ENCODE measurements around the gene C3orf38.
"Not testable (repeated sequence)": the region's sequence is repeated elsewhere in the genome, so short reads cannot be mapped to it uniquely, and the experiment has no call there.

Gene C3orf38

GRCh38 chr3:88149509-88150362 lies at the start of gene C3orf38:
C3orf38 (plus strand) TSS chr3:88149959; CDS start chr3:88150053, 94 bp downstream.
- DNase-seq, result peak; percentile 80

- no peak for DNase-seq
Measured at GRCh38 chr3:88101142-88101541, 48.6 kb upstream of the C3orf38 start.

GRCh38 chr3:88105325-88105724 lies 44.4 kb upstream of the C3orf38 start:
- DNase-seq, result no peak

- no peak for DNase-seq
Measured at GRCh38 chr3:88112289-88112688, 37.5 kb upstream of the C3orf38 start.

- peak; percentile 49 for DNase-seq
Measured at GRCh38 chr3:88113311-88114162, 36.2 kb upstream of the C3orf38 start.

GRCh38 chr3:88114878-88115549 lies 34.7 kb upstream of the C3orf38 start:
- DNase-seq, result no peak

- DNase-seq, result no peak
Measured at GRCh38 chr3:88117683-88118082, 32.1 kb upstream of the C3orf38 start.

GRCh38 chr3:88118603-88119002 lies 31.2 kb upstream of the C3orf38 start:
- DNase-seq, result not testable (repeated sequence)

- DNase-seq, result no peak
Measured at GRCh38 chr3:88123526-88123925, 26.2 kb upstream of the C3orf38 start.

GRCh38 chr3:88131695-88132094 lies 18.1 kb upstream of the C3orf38 start:
- DNase-seq, result no peak

- no peak for DNase-seq
Measured at GRCh38 chr3:88132894-88133293, 16.9 kb upstream of the C3orf38 start.

- no peak for DNase-seq
Measured at GRCh38 chr3:88133711-88134263, 16.0 kb upstream of the C3orf38 start.

GRCh38 chr3:88137836-88138235 lies 11.9 kb upstream of the C3orf38 start:
- DNase-seq, result no peak

GRCh38 chr3:88141458-88142083 lies 8.2 kb upstream of the C3orf38 start:
- no peak for DNase-seq

- no peak for DNase-seq
Measured at GRCh38 chr3:88142094-88142624, 7.6 kb upstream of the C3orf38 start.

- no peak for DNase-seq
Measured at GRCh38 chr3:88147261-88147660, 2.5 kb upstream of the C3orf38 start.

- DNase-seq, result no peak
Measured at GRCh38 chr3:88148651-88149050, 1.1 kb upstream of the C3orf38 start.

- peak; percentile 39 for DNase-seq
Measured at GRCh38 chr3:88149101-88149508, 654 bp upstream of the C3orf38 start.

- no peak for DNase-seq
Measured at GRCh38 chr3:88150371-88150770, 612 bp downstream of the C3orf38 start.

GRCh38 chr3:88150806-88151205 lies 1.0 kb downstream of the C3orf38 start:
- DNase-seq, result no peak

- no peak for DNase-seq
Measured at GRCh38 chr3:88151358-88151757, 1.6 kb downstream of the C3orf38 start.

- no peak for DNase-seq
Measured at GRCh38 chr3:88152841-88153240, 3.1 kb downstream of the C3orf38 start.
